Measurements from ENCODE around the gene MSI2.

MSI2 gene

DNA sequence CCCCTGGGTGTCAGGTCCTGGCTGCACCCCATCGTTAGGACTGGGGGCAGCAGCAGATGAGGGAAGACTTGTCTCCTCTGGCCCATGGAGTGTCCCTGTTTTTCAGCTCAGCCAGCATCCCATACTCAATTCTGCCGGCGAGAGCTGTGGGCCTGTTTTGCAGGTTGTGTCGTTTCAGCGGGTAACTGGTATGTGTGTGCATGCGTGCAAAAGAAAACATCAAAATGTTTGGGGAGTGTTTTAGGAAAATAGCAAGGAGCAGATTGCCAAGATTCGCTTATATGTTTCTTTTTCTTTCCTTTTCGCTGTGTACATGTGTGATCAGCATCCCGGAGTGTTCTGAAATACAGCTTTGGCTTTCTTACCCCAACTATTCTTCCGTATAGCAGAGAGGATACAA is 34.7 kb downstream of the MSI2 start:
- Histone ChIP-seq H3K9ac (ENCODE audit: low read length) (no peak overlapping the region), H3K4me2 (ENCODE audit: low read depth, low read length, poor library complexity, severe bottlenecking) (no peak overlapping the region), H3K36me3 (ENCODE audit: low read length) (peaks cover 15% of the 10 kb centered on the region; the same call in 1 of the 2 replicates), H3F3A (ENCODE audit: insufficient read depth) (peaks cover under 1% of the 10 kb centered on the region; the same call in 1 of the 2 replicates), H3K27ac (ENCODE audit: low read depth, low read length) (no peak overlapping the region), H3K9me3 (ENCODE audit: insufficient read depth, low read length) (no peaks in the 10 kb centered on the region), H3K27me3 (ENCODE audit: low read length) (no peaks in the 10 kb centered on the region), H3K79me2 (ENCODE audit: insufficient read depth, low read length) (peaks cover 86% of the 10 kb centered on the region), H3K9me2 (replicated peaks; ENCODE audit: insufficient read depth, low read length) (no peaks in the 10 kb centered on the region), H2AFZ (ENCODE audit: low read depth, low read length, severe bottlenecking) (no peak overlapping the region), H3K4me3 (ENCODE audit: insufficient read depth, low read length, poor library complexity, severe bottlenecking) (no peak overlapping the region), H4K20me1 (ENCODE audit: low read depth, low read length) (no peaks in the 10 kb centered on the region)
- TF ChIP-seq EZH2phosphoT487 (conservative IDR thresholded peaks at IDR 0.05; ENCODE audit: low read length): no peak
- TF ChIP-seq, protein P1, sequence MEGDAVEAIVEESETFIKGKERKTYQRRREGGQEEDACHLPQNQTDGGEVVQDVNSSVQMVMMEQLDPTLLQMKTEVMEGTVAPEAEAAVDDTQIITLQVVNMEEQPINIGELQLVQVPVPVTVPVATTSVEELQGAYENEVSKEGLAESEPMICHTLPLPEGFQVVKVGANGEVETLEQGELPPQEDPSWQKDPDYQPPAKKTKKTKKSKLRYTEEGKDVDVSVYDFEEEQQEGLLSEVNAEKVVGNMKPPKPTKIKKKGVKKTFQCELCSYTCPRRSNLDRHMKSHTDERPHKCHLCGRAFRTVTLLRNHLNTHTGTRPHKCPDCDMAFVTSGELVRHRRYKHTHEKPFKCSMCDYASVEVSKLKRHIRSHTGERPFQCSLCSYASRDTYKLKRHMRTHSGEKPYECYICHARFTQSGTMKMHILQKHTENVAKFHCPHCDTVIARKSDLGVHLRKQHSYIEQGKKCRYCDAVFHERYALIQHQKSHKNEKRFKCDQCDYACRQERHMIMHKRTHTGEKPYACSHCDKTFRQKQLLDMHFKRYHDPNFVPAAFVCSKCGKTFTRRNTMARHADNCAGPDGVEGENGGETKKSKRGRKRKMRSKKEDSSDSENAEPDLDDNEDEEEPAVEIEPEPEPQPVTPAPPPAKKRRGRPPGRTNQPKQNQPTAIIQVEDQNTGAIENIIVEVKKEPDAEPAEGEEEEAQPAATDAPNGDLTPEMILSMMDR (IDR thresholded peaks at IDR 0.05; ENCODE audit: insufficient read depth, low read length, poor library complexity, severe bottlenecking): no peak

- no peak overlapping the region for H3K9ac ChIP-seq (ENCODE audit: low read length)
- peaks cover 84% of the 10 kb centered on the region for H3K79me2 ChIP-seq (ENCODE audit: insufficient read depth, low read length)
- H3F3A ChIP-seq (ENCODE audit: insufficient read depth): no peaks in the 10 kb centered on the region
- no peak overlapping the region for H3K27ac ChIP-seq (ENCODE audit: low read depth, low read length)
- no peaks in the 10 kb centered on the region for H3K9me2 ChIP-seq (replicated peaks; ENCODE audit: insufficient read depth, low read length)
- H3K36me3 ChIP-seq (ENCODE audit: low read length): peaks cover 9% of the 10 kb centered on the region; the same call in 1 of the 2 replicates
- H3K4me3 ChIP-seq (ENCODE audit: insufficient read depth, low read length, poor library complexity, severe bottlenecking): no peak overlapping the region
- H4K20me1 ChIP-seq (ENCODE audit: low read depth, low read length): no peaks in the 10 kb centered on the region
- no peaks in the 10 kb centered on the region for H3K27me3 ChIP-seq (ENCODE audit: low read length)
- H3K4me2 ChIP-seq (ENCODE audit: low read depth, low read length, poor library complexity, severe bottlenecking): no peak overlapping the region
- TF ChIP-seq, protein P1 (IDR thresholded peaks at IDR 0.05; ENCODE audit: insufficient read depth, low read length, poor library complexity, severe bottlenecking): no peak
- no peak for TF ChIP-seq EZH2phosphoT487 (conservative IDR thresholded peaks at IDR 0.05; ENCODE audit: low read length)
- no peaks in the 10 kb centered on the region for H3K9me3 ChIP-seq (ENCODE audit: insufficient read depth, low read length)
- no peak overlapping the region for H2AFZ ChIP-seq (ENCODE audit: low read depth, low read length, severe bottlenecking)
Measured at GRCh38 chr17:57292091-57292490, 35.8 kb downstream of the MSI2 start.

GRCh38 chr17:57293077-57293476 is 36.8 kb downstream of the MSI2 start:
- Histone ChIP-seq H3K27ac (ENCODE audit: low read depth, low read length) (no peak overlapping the region), H4K20me1 (ENCODE audit: low read depth, low read length) (no peaks in the 10 kb centered on the region), H3K27me3 (ENCODE audit: low read length) (no peaks in the 10 kb centered on the region), H3F3A (ENCODE audit: insufficient read depth) (no peaks in the 10 kb centered on the region), H3K9ac (ENCODE audit: low read length) (no peak overlapping the region), H3K36me3 (ENCODE audit: low read length) (peaks cover 18% of the 10 kb centered on the region), H3K9me2 (replicated peaks; ENCODE audit: insufficient read depth, low read length) (no peaks in the 10 kb centered on the region), H3K79me2 (ENCODE audit: insufficient read depth, low read length) (peaks cover 83% of the 10 kb centered on the region), H3K9me3 (ENCODE audit: insufficient read depth, low read length) (no peaks in the 10 kb centered on the region), H2AFZ (ENCODE audit: low read depth, low read length, severe bottlenecking) (no peak overlapping the region), H3K4me2 (ENCODE audit: low read depth, low read length, poor library complexity, severe bottlenecking) (no peak overlapping the region), H3K4me3 (ENCODE audit: insufficient read depth, low read length, poor library complexity, severe bottlenecking) (no peak overlapping the region)
- TF ChIP-seq EZH2phosphoT487 (conservative IDR thresholded peaks at IDR 0.05; ENCODE audit: low read length): no peak
- TF ChIP-seq, protein P1 (IDR thresholded peaks at IDR 0.05; ENCODE audit: insufficient read depth, low read length, poor library complexity, severe bottlenecking): no peak

Data from SU-DHL-6 (cell line).